Measurements from ENCODE around the gene CA12. TPM values are rescaled to one million over a fixed set of nuclear protein-coding genes. Genes with fewer than 3 reads are reported as not detected.

CA12 gene
- polyA plus RNA-seq, 3 donors, result not detected

DNA sequence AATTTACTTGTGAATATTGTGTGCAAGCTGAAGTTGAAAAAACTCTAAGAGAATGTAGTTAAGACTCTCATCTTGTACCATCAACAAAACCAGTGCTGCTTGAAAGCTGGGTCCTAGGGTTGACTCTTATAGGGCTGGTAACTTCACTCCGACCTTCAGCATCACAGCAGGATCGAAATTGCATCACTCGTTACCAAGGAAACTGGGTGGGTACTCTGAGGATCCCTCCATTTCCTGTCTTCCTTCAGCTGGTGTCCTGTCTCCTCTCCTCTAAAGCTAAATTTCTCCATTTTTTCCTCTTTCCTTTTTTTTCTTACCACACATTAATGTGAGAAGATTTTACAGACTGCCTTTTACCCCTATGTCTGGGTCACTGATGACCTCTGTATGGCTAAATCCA is 107.2 kb downstream of the CA12 start:
- Mint-ChIP-seq H3K36me3 (peaks cover 11 to 15% of the 10 kb centered on the region in 2 donors), H3K4me1 (peaks cover 42% of the 10 kb centered on the region), H3K4me3 (peak overlapping the region in 1 of 2 donors; percentile 66), H3K27me3 (ENCODE audit: low read depth in 3 of 3) (peaks cover 0 to 4% (median 0%) of the 10 kb centered on the region in 3 donors), H3K9me3 (peaks cover 0 to 4% (median 0%) of the 10 kb centered on the region in 7 donors), H3K27ac (peak overlapping the region in 6 of 7 donors; percentile 49 to 83 (median 75))
- Histone ChIP-seq H3K4me1 (ENCODE audit: control insufficient read depth in 1 of 2, insufficient read depth in 2 of 2, low read length in 2 of 2) (peaks cover 28% of the 10 kb centered on the region in 2 donors), H3K27me3 (ENCODE audit: control insufficient read depth in 2 of 2, insufficient read depth in 2 of 2, low read length in 2 of 2) (no peaks in the 10 kb centered on the region), H3K27ac (ENCODE audit: low read depth in 1 of 2, low read length in 2 of 2) (peak overlapping the region in 1 of 2 donors; percentile 42), H3K9me3 (replicated peaks in 1 of 2; ENCODE audit: control insufficient read depth in 1 of 2, insufficient read depth in 1 of 2, low read length in 2 of 2) (no peaks in the 10 kb centered on the region), H2AFZ (ENCODE audit: insufficient read depth, low read depth, low read length, poor library complexity, severe bottlenecking) (no peak overlapping the region), H3K9ac (ENCODE audit: insufficient read depth, low read length, poor library complexity, severe bottlenecking) (no peak overlapping the region), H4K20me1 (ENCODE audit: insufficient read depth, low read length) (no peaks in the 10 kb centered on the region), H3K4me2 (replicated peaks; ENCODE audit: extremely low read depth, low read length, poor library complexity, severe bottlenecking) (no peak overlapping the region), H3K4me3 (replicated peaks in 1 of 3; ENCODE audit: low read depth in 2 of 3, low read length in 3 of 3) (no peak overlapping the region), H3K79me2 (ENCODE audit: insufficient read depth, low read length) (peaks cover 11% of the 10 kb centered on the region), H3K36me3 (replicated peaks in 1 of 2; ENCODE audit: control insufficient read depth in 1 of 2, insufficient read depth in 2 of 2, low read length in 2 of 2) (peaks cover 0 to 11% of the 10 kb centered on the region in 2 donors)
- peak; percentile 29 to 57 (median 41) for DNase-seq
- intact Hi-C loops (cut with micrococcal nuclease), result no loop called here
- TF ChIP-seq, protein P1, sequence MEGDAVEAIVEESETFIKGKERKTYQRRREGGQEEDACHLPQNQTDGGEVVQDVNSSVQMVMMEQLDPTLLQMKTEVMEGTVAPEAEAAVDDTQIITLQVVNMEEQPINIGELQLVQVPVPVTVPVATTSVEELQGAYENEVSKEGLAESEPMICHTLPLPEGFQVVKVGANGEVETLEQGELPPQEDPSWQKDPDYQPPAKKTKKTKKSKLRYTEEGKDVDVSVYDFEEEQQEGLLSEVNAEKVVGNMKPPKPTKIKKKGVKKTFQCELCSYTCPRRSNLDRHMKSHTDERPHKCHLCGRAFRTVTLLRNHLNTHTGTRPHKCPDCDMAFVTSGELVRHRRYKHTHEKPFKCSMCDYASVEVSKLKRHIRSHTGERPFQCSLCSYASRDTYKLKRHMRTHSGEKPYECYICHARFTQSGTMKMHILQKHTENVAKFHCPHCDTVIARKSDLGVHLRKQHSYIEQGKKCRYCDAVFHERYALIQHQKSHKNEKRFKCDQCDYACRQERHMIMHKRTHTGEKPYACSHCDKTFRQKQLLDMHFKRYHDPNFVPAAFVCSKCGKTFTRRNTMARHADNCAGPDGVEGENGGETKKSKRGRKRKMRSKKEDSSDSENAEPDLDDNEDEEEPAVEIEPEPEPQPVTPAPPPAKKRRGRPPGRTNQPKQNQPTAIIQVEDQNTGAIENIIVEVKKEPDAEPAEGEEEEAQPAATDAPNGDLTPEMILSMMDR (IDR thresholded peaks at IDR 0.05), result no peak
- no CpG with 5 or more reads among the region's 3 CpGs for WGBS (ENCODE audit: insufficient coverage)

Other genes starting within 250 kb of the CA12 start
- 100 to 1,000 TPM in 2 of 3 donors, 10 to 100 TPM in 1; 16.1 to 196 (median 178) TPM for gene RPS27L, start 224.4 kb downstream of the CA12 start, polyA plus RNA-seq
- gene RAB8B, start 192.2 kb downstream of the CA12 start, polyA plus RNA-seq, result 10 to 100 TPM; 22.0 to 77.3 (median 58.9) TPM
- gene APH1B, start 104.2 kb downstream of the CA12 start, polyA plus RNA-seq, result 10 to 100 TPM; 13.6 to 57.1 (median 54.8) TPM
- gene USP3, start 122.7 kb upstream of the CA12 start, polyA plus RNA-seq, result 100 to 1,000 TPM in 2 of 3 donors, 10 to 100 TPM in 1; 91.4 to 167 (median 122) TPM
- under 1 TPM in 1 of 3 donors, not detected in 2; 0.04 TPM for gene FBXL22, start 215.5 kb upstream of the CA12 start, polyA plus RNA-seq

Measured in CD14-positive monocyte (primary cell).